Liver (tissue), 3 donors: ENCODE data around the gene MYO9A.

Source experiments
- CTCF ChIP-seq: fragments of 150-350 bp; IDR thresholded peaks from 2 replicates; pipeline ENCODE4 v1.5.1; 2017; ENCODE audit warnings: improper control_type of control experiment, low read depth, low read length; ENCODE audit not compliant: missing input control
- FOXA1 ChIP-seq: IDR thresholded peaks from 2 replicates; pipeline ENCODE4 v1.6.1; 2016; ENCODE audit warnings: antibody characterized with exemption
- HNF4A ChIP-seq, 2 donors: conservative IDR thresholded peaks; 2 replicates each; pipeline ENCODE4 v1.6.1; 2016; ENCODE audit warnings: antibody characterized with exemption in 2 of 2, mild to moderate bottlenecking in 2 of 2
- RAD21 ChIP-seq, 2 donors: IDR thresholded peaks; 2 replicates each; pipeline ENCODE4 v1.6.1; 2016; ENCODE audit warnings: antibody characterized with exemption in 2 of 2, mild to moderate bottlenecking in 2 of 2
- REST ChIP-seq: IDR thresholded peaks from 2 replicates; pipeline ENCODE4 v1.6.1; 2016; ENCODE audit warnings: antibody characterized with exemption, mild to moderate bottlenecking
- donor health status: healthy.
- donor health status: healthy.

GRCh38 chr15:71914092-71914491 is 203.9 kb downstream of the MYO9A start:
- TF ChIP-seq REST (no peak), CTCF (no peak), HNF4A (conservative IDR thresholded peaks at IDR 0.05) (no peak), RAD21 (IDR thresholded peaks at IDR 0.05) (no peak), FOXA1 (no peak)
